Tibial nerve (tissue), 3 donors: ENCODE data around the gene OLR1.

Experiments used
- POLR2A ChIP-seq, 2 donors: fragments of 450-650 bp; IDR thresholded peaks; one replicate each; pipeline ENCODE4 v1.6.1; 2017; ENCODE audit warnings: antibody characterized with exemption in 2 of 2, mild to moderate bottlenecking in 2 of 2, moderate library complexity in 2 of 2
- TF ChIP-seq, protein P1 (sequence below), 5 experiments: fragments of 200-600 bp in 3 of 5; fragments of 450-650 bp in 2 of 5; sonication (generic) in 3 of 5; IDR thresholded peaks; one replicate each; pipeline ENCODE4 v1.5.1; 2016 to 2019; ENCODE audit warnings: antibody characterized with exemption in 5 of 5, mild to moderate bottlenecking in 3 of 5, moderate library complexity in 2 of 5

DNA sequence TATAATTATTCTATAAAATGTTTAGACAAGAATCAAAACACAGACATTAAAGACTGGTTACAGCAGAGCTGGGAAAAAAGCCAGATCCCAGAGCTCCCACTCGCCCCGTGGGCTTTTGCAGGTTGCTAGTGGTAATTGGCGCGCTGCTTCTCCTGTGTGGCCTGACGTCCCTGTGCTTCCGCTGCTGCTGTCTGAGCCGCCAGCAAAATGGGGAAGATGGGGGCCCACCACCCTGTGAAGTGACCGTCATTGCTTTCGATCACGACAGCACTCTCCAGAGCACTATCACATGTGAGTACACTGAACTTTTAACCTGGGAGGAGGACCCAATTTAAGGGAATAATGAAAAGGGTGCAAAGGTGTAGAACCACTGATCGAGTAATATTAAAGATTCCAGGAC lies 14.4 kb upstream of the OLR1 start:
- no peak for TF ChIP-seq POLR2A (IDR thresholded peaks at IDR 0.05)
- TF ChIP-seq, protein P1, sequence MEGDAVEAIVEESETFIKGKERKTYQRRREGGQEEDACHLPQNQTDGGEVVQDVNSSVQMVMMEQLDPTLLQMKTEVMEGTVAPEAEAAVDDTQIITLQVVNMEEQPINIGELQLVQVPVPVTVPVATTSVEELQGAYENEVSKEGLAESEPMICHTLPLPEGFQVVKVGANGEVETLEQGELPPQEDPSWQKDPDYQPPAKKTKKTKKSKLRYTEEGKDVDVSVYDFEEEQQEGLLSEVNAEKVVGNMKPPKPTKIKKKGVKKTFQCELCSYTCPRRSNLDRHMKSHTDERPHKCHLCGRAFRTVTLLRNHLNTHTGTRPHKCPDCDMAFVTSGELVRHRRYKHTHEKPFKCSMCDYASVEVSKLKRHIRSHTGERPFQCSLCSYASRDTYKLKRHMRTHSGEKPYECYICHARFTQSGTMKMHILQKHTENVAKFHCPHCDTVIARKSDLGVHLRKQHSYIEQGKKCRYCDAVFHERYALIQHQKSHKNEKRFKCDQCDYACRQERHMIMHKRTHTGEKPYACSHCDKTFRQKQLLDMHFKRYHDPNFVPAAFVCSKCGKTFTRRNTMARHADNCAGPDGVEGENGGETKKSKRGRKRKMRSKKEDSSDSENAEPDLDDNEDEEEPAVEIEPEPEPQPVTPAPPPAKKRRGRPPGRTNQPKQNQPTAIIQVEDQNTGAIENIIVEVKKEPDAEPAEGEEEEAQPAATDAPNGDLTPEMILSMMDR (IDR thresholded peaks at IDR 0.05): no peak
